Measurements from ENCODE around the gene CACNG5. TPM values are rescaled to one million over a fixed set of nuclear protein-coding genes. Genes with fewer than 3 reads are reported as not detected.
A peak's percentile ranks its signal among the peaks of the same experiment; 100 is the strongest.

The CACNG5 gene
- total and polyA plus RNA-seq, 4 donors: 1.7 to 12.2 (median 8.0) TPM

DNA sequence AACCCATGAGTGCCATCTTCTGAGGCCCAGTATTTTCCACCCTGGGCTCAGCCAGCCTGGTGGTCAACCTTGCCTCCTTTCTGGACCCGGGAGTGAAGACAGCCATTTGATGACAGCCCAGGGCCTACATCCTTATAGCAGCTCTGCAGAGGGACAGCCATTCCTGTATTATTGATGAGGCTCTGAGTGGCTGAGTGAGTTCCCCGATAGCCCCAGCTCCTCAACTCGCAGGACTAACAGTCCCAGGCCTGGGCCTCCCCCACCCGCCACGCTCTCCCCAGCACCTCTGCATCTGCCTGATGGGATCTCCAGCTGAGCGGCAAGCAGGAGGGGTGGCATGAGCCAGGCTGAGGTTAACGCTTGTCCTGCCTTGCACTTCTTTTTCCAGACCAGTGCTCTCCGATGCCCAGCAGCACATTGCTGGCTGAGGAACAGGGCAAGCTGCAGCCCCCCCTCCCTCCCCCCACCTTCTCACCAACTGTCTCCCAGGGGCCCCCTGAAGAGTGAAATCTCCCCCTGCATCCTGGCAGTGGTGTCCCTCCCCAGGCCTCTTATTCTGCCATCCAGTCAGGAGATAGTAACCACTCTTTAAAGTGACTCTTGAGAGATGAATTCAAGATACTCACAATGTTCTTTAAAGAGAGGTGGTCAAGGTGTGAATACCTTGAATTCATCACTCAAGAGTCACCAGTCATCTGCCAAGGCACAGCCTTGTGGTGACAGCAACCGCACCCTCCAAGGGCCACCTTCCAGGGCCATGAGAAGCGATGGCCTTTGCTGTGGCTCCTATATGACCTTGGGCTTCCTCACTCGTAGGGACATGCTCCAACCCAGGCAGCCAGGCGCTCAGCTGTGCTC lies 23.5 kb downstream of the CACNG5 start:
- no peaks in the 10 kb centered on the region for H3K4me1 ChIP-seq (ENCODE audit: control insufficient read depth, insufficient read depth, low read length)
- no peaks in the 10 kb centered on the region for H3K36me3 ChIP-seq (ENCODE audit: control insufficient read depth, insufficient read depth, low read length)
- no peak overlapping the region for H3K4me3 ChIP-seq (ENCODE audit: low read depth, low read length)
- no peaks in the 10 kb centered on the region for H3K9me3 ChIP-seq (ENCODE audit: control insufficient read depth, insufficient read depth, low read length)
- DNase-seq (ENCODE audit: low read depth in 4 of 6, low spot score in 6 of 6): no peak
- WGBS (ENCODE audit: insufficient coverage): 90% methylated on average over 11 of the region's 12 CpGs
- no peak overlapping the region for H3K27ac ChIP-seq (ENCODE audit: low read depth, low read length)
- no peaks in the 10 kb centered on the region for H3K27me3 ChIP-seq (ENCODE audit: control insufficient read depth, insufficient read depth, low read length)

DNA sequence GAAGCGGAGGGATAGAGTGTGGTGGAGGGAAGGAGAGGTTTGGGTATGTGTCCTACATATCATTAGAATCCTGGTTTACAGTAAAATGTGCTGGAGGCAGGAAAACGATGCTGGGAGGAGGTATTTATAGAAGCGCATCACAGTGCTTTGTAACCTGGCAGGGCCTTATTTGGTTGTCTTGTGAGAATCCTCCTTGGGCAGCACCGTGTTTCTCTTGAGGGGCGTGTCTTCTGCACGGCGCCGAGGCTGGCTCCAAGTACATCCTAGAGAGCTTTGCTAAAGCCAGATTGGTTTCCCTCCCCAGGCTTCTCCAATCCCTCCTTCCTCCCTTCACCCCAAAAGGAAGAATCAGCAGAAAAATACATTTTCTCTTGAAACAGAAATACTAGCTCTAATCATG lies 24.4 kb downstream of the CACNG5 start:
- no peak overlapping the region for H3K4me3 ChIP-seq (ENCODE audit: low read depth, low read length)
- H3K36me3 ChIP-seq (ENCODE audit: control insufficient read depth, insufficient read depth, low read length): no peaks in the 10 kb centered on the region
- WGBS (ENCODE audit: insufficient coverage): 79% methylated on average over 7 of the region's 8 CpGs
- no peaks in the 10 kb centered on the region for H3K27me3 ChIP-seq (ENCODE audit: control insufficient read depth, insufficient read depth, low read length)
- H3K9me3 ChIP-seq (ENCODE audit: control insufficient read depth, insufficient read depth, low read length): no peaks in the 10 kb centered on the region
- no peak for DNase-seq (ENCODE audit: low read depth in 4 of 6, low spot score in 6 of 6)
- H3K27ac ChIP-seq (ENCODE audit: low read depth, low read length): no peak overlapping the region
- H3K4me1 ChIP-seq (ENCODE audit: control insufficient read depth, insufficient read depth, low read length): no peaks in the 10 kb centered on the region

DNA sequence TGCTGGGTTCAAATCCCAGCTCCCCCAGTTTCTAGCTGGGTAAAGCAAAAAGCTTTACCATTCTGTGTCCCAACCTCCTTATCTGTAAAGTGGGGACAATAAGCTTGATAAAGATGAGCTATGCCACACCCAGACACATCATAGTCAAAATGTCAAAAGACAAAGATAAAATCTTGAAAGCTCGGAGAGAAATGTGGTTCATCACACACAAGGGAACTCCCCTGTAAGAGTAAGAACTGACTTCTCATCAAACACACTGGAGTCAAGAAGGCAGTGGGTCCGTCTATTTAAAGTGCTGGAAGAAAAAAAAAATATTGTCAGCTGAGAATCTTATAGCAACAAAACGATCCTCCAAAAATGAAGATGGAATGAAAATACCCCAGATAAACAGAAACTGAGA lies 25.3 kb downstream of the CACNG5 start:
- Histone ChIP-seq H3K27me3 (ENCODE audit: control insufficient read depth, insufficient read depth, low read length) (no peaks in the 10 kb centered on the region), H3K27ac (ENCODE audit: low read depth, low read length) (no peak overlapping the region), H3K4me1 (ENCODE audit: control insufficient read depth, insufficient read depth, low read length) (no peaks in the 10 kb centered on the region), H3K4me3 (ENCODE audit: low read depth, low read length) (no peak overlapping the region), H3K9me3 (ENCODE audit: control insufficient read depth, insufficient read depth, low read length) (no peaks in the 10 kb centered on the region), H3K36me3 (ENCODE audit: control insufficient read depth, insufficient read depth, low read length) (no peaks in the 10 kb centered on the region)
- whole genome bisulfite sequencing (ENCODE audit: insufficient coverage): no CpG with 5 or more reads among the region's 3 CpGs
- DNase-seq (ENCODE audit: low read depth in 4 of 6, low spot score in 6 of 6): no peak

DNA sequence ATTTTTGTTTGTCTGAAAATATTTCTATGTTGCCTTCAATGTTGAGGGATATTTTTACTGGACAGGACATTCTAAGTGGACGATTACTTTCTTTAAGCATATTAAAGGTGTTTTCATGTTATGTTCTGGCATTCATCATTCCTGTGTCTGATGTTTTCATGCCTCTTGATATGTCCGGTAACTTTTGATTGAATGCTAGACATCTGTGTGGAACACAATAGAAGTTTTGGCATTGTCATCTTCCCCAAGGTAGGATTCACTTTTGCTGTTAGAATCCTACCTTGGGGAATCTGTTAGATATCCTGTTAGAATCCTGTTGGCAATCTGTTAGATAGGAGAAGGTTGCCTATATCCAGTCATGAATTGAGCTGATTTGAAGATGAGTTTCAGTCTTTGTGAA lies 28.9 kb downstream of the CACNG5 start:
- no peaks in the 10 kb centered on the region for H3K36me3 ChIP-seq (ENCODE audit: control insufficient read depth, insufficient read depth, low read length)
- 86% methylated on average over 2 of the region's 2 CpGs for WGBS (ENCODE audit: insufficient coverage)
- DNase-seq (ENCODE audit: low read depth in 4 of 6, low spot score in 6 of 6): no peak

DNA sequence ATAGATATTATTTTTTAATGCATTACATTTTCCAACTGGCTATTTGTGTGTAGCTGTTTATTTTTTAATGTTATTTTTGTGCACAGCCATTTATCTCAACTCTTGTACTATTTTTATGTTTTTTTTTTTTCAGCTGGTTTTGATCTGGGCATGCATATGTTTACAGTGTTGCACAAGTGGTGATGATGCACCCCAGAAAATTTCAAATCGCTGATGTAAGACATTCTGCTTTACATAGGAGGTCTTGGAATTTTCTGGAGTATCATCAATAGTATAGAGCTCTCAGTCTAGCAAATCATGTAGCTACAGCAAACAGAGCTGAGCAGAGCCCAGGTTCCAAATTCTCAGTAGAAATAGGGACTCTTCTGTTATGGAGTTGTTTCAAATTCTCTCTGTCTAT lies 30.2 kb downstream of the CACNG5 start:
- no peak for DNase-seq (ENCODE audit: low read depth in 4 of 6, low spot score in 6 of 6)
- no peaks in the 10 kb centered on the region for H3K4me1 ChIP-seq (ENCODE audit: control insufficient read depth, insufficient read depth, low read length)
- H3K36me3 ChIP-seq (ENCODE audit: control insufficient read depth, insufficient read depth, low read length): no peaks in the 10 kb centered on the region
- no CpG with 5 or more reads among the region's 1 CpG for WGBS (ENCODE audit: insufficient coverage)
- no peak overlapping the region for H3K27ac ChIP-seq (ENCODE audit: low read depth, low read length)
- H3K27me3 ChIP-seq (ENCODE audit: control insufficient read depth, insufficient read depth, low read length): no peaks in the 10 kb centered on the region
- no peak overlapping the region for H3K4me3 ChIP-seq (ENCODE audit: low read depth, low read length)
- no peaks in the 10 kb centered on the region for H3K9me3 ChIP-seq (ENCODE audit: control insufficient read depth, insufficient read depth, low read length)

More for the DNA sequence above, 28.9 kb downstream of the CACNG5 start:
- H3K4me1 ChIP-seq (ENCODE audit: control insufficient read depth, insufficient read depth, low read length): no peaks in the 10 kb centered on the region
- H3K4me3 ChIP-seq (ENCODE audit: low read depth, low read length): no peak overlapping the region
- H3K27ac ChIP-seq (ENCODE audit: low read depth, low read length): no peak overlapping the region
- H3K9me3 ChIP-seq (ENCODE audit: control insufficient read depth, insufficient read depth, low read length): no peaks in the 10 kb centered on the region
- no peaks in the 10 kb centered on the region for H3K27me3 ChIP-seq (ENCODE audit: control insufficient read depth, insufficient read depth, low read length)

DNA sequence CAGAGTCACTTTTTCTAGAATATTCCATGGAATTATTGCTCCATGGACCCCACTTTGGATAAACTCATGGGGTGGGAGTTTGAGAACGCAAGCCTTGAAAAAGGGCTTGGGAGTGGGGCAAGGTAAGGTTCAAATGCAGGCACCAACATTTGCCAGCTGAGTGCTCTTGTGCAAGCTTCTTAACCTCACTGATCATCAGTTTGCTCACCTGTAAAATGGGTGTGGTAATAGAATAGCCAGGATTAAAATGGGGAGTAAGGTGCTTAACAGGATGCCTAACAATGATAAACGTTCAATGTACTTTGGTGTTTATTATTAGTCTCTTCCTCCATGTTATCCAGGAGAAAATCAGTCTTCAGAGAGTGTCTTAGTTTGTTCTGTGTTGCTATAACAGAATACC lies 39.0 kb downstream of the CACNG5 start:
- no CpG with 5 or more reads among the region's 2 CpGs for WGBS (ENCODE audit: insufficient coverage)
- Histone ChIP-seq H3K36me3 (ENCODE audit: control insufficient read depth, insufficient read depth, low read length) (no peaks in the 10 kb centered on the region), H3K9me3 (ENCODE audit: control insufficient read depth, insufficient read depth, low read length) (no peaks in the 10 kb centered on the region), H3K27me3 (ENCODE audit: control insufficient read depth, insufficient read depth, low read length) (no peaks in the 10 kb centered on the region), H3K4me3 (ENCODE audit: low read depth, low read length) (no peak overlapping the region), H3K4me1 (ENCODE audit: control insufficient read depth, insufficient read depth, low read length) (no peaks in the 10 kb centered on the region), H3K27ac (ENCODE audit: low read depth, low read length) (no peak overlapping the region)
- no peak for DNase-seq (ENCODE audit: low read depth in 4 of 6, low spot score in 6 of 6)

DNA sequence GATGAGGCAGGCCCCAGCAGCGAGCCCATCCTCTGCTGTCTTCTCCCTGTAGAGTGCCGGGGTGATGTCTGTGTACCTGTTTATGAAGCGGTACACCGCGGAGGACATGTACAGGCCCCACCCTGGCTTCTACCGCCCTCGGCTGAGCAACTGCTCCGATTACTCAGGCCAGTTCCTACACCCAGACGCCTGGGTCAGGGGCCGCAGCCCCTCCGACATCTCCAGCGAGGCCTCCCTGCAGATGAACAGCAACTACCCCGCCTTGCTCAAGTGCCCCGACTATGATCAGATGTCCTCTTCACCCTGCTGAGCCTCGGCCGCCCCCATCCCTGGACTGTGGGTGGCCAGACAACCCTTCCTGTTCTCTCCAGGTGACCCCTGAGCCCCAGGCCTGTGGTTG lies 50.0 kb downstream of the CACNG5 start:
- H3K27me3 ChIP-seq (ENCODE audit: control insufficient read depth, insufficient read depth, low read length): no peaks in the 10 kb centered on the region
- H3K4me3 ChIP-seq (ENCODE audit: low read depth, low read length): no peak overlapping the region
- no peak for DNase-seq (ENCODE audit: low read depth in 4 of 6, low spot score in 6 of 6)
- peaks cover 11% of the 10 kb centered on the region for H3K36me3 ChIP-seq (ENCODE audit: control insufficient read depth, insufficient read depth, low read length)
- no peak overlapping the region for H3K27ac ChIP-seq (ENCODE audit: low read depth, low read length)
- WGBS (ENCODE audit: insufficient coverage): 93% methylated on average over 16 of the region's 16 CpGs
- peaks cover 6% of the 10 kb centered on the region for H3K4me1 ChIP-seq (ENCODE audit: control insufficient read depth, insufficient read depth, low read length)
- no peaks in the 10 kb centered on the region for H3K9me3 ChIP-seq (ENCODE audit: control insufficient read depth, insufficient read depth, low read length)

DNA sequence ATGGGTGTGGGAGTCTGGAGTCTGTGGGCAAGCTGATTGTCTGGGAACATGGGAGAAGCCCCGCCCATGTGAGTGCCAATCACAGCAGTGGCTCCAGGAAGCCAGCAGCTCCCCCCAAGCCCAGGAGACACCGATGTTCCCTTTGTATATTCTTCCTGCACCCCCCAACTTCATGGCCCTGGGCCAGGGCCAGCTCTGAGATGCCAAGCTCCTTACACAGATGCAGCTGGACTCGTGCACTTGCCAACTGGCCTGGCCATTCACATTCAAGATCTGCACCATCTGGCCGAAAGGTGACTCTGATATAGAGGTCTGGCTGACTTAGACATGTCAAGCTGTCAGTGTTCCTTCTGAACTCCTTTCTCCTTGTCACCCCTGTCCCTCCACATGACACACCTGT lies 50.5 kb downstream of the CACNG5 start:
- H3K27ac ChIP-seq (ENCODE audit: low read depth, low read length): no peak overlapping the region
- H3K36me3 ChIP-seq (ENCODE audit: control insufficient read depth, insufficient read depth, low read length): peaks cover 11% of the 10 kb centered on the region
- peak in 4 of 6 donors; percentile 29 to 76 (median 56) for DNase-seq (ENCODE audit: low read depth in 4 of 6, low spot score in 6 of 6)
- H3K4me3 ChIP-seq (ENCODE audit: low read depth, low read length): no peak overlapping the region
- H3K27me3 ChIP-seq (ENCODE audit: control insufficient read depth, insufficient read depth, low read length): no peaks in the 10 kb centered on the region
- no peaks in the 10 kb centered on the region for H3K9me3 ChIP-seq (ENCODE audit: control insufficient read depth, insufficient read depth, low read length)
- peaks cover 6% of the 10 kb centered on the region for H3K4me1 ChIP-seq (ENCODE audit: control insufficient read depth, insufficient read depth, low read length)
- 36% methylated on average over 4 of the region's 4 CpGs for WGBS (ENCODE audit: insufficient coverage)

DNA sequence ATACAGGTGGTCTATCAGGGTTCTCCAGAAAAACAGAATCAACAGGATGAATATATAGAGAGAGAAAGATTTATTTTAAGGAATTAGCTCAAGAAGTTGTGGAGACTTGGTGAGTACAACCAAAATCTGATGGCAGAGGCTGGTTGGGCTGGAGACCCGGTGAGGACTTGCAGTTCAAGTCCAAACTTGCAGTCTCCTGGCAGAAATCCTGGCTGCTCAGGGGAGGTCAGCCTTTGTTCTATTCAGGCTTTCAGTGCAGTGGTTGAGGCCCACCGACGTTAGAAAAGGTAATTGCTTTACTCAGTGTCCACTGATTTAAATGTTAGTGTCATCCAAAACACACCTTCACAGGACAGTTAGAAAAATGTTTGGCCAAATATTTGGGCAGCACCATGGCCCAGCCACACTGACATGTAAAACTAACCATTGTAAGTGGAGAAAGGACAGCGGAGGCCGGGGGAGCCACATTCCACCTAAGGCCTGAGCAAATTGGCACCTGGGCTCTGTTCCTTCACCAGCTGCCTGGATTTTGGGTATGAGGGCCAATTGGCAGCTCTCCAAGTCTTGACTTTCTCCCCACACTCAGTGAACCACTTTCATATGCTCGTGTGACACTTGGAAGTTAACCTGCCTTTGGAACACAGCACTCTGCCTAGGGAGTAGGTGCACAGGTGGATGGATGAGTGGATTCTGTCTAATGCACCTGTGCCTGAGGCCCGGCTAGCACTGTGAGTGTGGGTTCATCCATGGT lies 54.7 kb downstream of the CACNG5 start:
- Histone ChIP-seq H3K4me1 (ENCODE audit: control insufficient read depth, insufficient read depth, low read length) (peaks cover 6% of the 10 kb centered on the region), H3K4me3 (ENCODE audit: low read depth, low read length) (no peak overlapping the region), H3K27me3 (ENCODE audit: control insufficient read depth, insufficient read depth, low read length) (no peaks in the 10 kb centered on the region), H3K27ac (ENCODE audit: low read depth, low read length) (no peak overlapping the region), H3K9me3 (ENCODE audit: control insufficient read depth, insufficient read depth, low read length) (no peaks in the 10 kb centered on the region), H3K36me3 (ENCODE audit: control insufficient read depth, insufficient read depth, low read length) (peaks cover 8% of the 10 kb centered on the region)
- WGBS (ENCODE audit: insufficient coverage): 63% methylated on average over 6 of the region's 7 CpGs
- DNase-seq (ENCODE audit: low read depth in 4 of 6, low spot score in 6 of 6): no peak

DNA sequence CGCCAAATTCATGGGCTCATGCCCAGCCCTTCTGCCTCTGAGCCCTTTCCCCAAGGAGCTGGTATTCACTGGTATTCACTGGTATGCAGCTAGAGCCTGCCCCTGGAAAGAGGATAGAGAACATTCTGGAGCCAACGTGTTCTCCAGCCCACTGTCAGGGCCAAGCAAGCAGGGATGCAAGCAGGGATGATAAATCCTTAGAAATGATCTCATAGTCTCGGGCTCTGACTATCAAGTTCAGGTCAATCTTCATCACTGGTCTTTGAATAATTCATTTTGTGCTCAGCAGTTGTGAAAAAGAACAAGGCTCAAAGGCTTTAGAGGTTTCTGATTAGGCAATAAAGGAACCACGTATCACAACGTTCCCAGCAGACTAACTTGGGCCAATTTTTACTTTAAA lies 57.3 kb downstream of the CACNG5 start:
- Histone ChIP-seq H3K4me3 (ENCODE audit: low read depth, low read length) (no peak overlapping the region), H3K27ac (ENCODE audit: low read depth, low read length) (no peak overlapping the region), H3K27me3 (ENCODE audit: control insufficient read depth, insufficient read depth, low read length) (no peaks in the 10 kb centered on the region), H3K4me1 (ENCODE audit: control insufficient read depth, insufficient read depth, low read length) (peaks cover 4% of the 10 kb centered on the region), H3K9me3 (ENCODE audit: control insufficient read depth, insufficient read depth, low read length) (no peaks in the 10 kb centered on the region), H3K36me3 (ENCODE audit: control insufficient read depth, insufficient read depth, low read length) (no peaks in the 10 kb centered on the region)
- WGBS (ENCODE audit: insufficient coverage): 49% methylated on average over 3 of the region's 5 CpGs
- no peak for DNase-seq (ENCODE audit: low read depth in 4 of 6, low spot score in 6 of 6)

Measured in spinal cord (tissue), 10 donors.